H4 (cell line): ENCODE measurements around the gene PEF1. TPM values are rescaled to one million over a fixed set of nuclear protein-coding genes. Genes with fewer than 3 reads are reported as not detected.

Source experiments
- DNase-seq: peaks from one replicate; pipeline ENCODE4 v3.0.0-alpha.2; 2015; ENCODE audit warnings: low spot score
- total RNA-seq: library from RNA; depleted of rRNA; stranded (reverse); fragments of >200 nt; shearing (Covaris generic); gene quantifications from 2 replicates; pipeline ENCODE4 v1.2.3, GENCODE V29; 2014

PEF1 gene
- total RNA-seq, 1 experiment from 2014 or later, result 94.6 TPM

GRCh38 chr1:31671561-31672201 lies 27.0 kb upstream of the PEF1 start:
- no peak for DNase-seq

GRCh38 chr1:31671147-31671546 lies 26.5 kb upstream of the PEF1 start:
- DNase-seq, result no peak

GRCh38 chr1:31670593-31670964 lies 25.9 kb upstream of the PEF1 start:
- DNase-seq, result no peak

GRCh38 chr1:31669786-31670592 lies 25.3 kb upstream of the PEF1 start:
- DNase-seq, result peak; percentile 64

- DNase-seq, result no peak
These were observed 24.7 kb upstream of the PEF1 start for GRCh38 chr1:31669433-31669785.

- DNase-seq, result no peak
These were observed 23.7 kb upstream of the PEF1 start for GRCh38 chr1:31668303-31668883.

- DNase-seq, result no peak
These were observed 22.5 kb upstream of the PEF1 start for GRCh38 chr1:31667065-31667785.

- DNase-seq, result no peak
These were observed 21.7 kb upstream of the PEF1 start for GRCh38 chr1:31666263-31666963.

DNA sequence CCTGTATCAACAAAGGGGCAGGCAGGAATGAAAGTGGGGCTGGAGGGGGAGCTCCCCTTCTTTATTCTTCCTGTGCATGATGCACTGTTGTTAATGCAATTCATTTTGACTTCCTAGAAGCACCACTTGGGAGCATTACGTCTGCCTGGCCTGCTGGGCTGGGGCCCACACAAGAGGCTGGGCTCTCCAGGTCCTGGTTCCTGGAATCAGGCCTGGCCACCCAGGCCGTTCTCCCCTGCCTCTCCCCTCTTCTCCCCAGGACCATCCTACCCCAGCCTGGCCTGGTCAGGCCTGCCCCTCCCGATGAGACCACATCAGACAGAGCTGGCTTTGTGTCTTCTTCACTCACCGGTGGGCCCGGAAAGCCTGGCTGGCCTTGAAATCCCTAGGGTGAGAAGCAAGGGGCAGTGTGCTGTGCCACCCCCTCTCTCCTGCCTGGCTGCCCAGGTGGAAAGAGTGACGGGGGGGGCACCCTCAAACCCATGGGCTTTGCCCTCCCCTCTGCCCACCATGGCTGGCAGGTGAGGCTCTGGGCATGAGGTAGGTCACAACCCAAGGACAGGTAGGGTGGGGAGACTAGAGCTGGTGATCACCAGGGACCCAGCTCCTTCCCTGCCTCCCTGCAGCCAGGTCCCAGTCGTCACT lies 20.7 kb upstream of the PEF1 start:
- DNase-seq, result no peak

- no peak for DNase-seq
These were observed 19.9 kb upstream of the PEF1 start for GRCh38 chr1:31664528-31664927.

DNA sequence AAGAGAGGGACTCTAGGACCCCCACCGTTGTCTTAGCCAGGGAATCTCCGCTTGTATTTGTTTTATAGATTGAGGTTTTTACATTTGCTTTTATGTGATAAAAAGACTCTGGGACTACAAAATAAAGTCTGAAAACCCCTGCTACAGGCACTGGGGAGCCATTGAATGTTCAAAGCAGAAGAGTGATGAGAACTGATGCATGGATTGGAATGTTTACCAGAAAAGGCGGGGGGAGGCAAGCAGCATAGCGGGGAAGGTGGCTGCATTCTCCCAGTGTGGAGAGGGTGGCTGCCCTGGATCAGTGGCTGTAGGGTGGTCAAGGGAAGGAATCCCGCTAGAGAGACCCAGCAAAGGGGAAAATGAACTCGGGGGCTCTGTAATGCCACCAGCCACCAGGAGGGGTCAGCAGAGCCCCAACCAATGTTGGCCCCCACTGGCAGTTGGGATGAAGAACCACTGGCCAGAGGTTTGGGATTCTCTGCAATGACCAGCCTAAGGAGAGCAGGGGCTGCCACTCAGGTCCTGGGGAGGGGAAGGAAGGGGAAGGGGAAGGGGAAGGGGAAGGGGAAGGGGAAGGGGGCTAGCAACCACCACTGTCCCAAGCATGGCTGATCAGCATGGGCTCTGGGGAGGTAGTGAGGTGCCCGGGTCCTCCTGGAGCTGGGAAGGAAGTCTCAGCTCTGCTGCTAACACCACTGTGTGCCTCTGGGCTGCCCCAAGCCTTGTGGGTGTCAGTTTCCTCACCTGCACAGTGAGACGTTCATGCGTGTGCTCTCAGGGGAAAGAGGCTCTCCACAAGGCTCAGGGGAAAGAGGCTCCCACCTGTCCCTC lies 19.2 kb upstream of the PEF1 start:
- no peak for DNase-seq

- DNase-seq, result no peak
These were observed 17.8 kb upstream of the PEF1 start for GRCh38 chr1:31662463-31662862.

DNA sequence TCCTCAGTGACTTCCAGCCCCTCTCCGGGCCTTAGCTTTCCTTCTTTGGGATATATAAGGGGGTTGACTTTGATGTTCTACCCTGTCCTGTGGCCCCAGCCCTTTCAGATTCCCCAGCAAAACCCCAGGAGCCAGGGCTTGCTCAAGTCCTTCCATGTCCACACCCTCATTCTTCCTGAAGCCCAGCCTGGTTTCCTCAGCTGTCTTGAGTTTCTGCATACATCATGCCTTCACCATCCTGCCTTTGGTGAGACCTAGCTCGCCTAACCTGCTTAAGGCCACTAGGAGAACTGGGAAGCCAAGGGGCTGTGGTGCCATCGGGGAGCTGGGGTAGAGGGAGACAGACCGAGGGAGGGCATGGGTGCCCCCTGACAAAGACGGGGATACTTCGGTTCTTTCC lies 17.2 kb upstream of the PEF1 start:
- no peak for DNase-seq

DNA sequence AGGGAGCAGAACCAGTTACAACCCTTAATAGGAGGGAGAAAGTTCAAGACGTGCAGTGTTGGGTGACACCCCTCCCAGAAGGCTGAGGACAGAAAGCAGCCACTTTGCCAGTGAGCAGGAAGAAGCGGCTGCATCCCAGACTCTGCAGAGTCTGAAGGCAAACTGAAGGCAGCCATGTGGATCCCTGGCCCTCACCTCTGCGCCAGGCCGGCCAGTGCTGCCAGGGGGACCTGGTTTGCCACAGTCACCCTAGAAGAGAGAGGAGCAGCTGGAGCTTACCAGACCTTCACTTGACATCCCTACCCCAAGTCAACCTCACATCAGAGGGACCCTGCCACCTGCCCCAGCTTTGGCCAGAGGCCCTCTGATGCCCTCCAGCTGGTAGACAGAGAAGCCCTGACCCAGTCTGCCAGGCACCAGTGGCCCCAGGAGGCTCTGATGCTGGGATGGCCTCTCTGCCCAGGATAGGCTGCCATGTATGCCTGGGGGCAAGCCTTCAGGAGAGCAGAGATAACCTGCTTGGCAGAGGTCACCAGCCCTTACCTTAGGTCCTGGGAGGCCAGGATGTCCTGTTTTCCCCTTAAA lies 16.3 kb upstream of the PEF1 start:
- no peak for DNase-seq

GRCh38 chr1:31659889-31660288 lies 15.2 kb upstream of the PEF1 start:
- no peak for DNase-seq

DNA sequence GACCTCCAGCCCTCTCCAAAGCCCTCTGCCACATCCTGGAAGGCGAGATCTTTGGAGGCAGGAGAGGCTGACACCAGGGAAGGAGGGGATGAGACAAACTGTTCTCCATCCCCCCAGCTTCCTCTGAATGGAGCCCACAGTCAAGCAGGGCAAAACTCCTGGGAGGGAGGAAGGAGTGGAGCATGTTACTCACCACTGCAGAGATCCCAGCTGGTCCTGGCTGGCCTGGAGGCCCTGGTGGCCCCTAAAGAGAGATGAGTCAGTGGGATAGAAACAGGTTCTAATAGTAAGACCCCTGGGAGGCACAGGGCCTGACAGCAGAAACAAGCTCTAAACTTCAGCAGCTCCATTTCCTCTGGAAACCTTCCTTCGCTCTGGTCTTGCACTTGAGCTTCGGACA lies 14.0 kb upstream of the PEF1 start:
- no peak for DNase-seq

DNA sequence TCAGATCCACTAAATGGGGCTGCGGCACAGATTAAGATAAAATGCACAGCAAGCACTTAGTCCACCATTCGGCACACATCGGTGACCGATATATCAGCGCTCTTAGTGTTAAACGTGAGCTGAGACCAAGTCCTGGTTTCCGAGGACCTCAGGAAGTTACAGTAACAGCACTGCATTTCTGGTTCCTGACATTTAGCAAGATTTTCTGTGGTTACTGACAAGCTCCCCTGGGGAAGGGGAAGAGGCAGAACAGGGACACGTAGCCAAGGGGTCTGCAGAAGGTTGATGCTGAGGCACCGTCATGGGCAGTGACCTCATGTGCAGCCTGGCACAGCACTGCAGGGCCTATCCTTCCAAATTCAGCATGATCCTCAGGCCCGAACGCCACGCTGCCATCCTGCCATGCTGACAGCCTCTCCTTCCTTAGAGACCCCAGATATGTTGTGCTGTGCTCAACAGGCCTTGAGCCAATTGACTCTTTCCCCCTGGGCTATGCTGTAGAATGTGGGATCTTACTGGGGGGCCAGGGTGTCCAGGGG lies 13.4 kb upstream of the PEF1 start:
- DNase-seq, result no peak

GRCh38 chr1:31657020-31657804 lies 12.5 kb upstream of the PEF1 start:
- DNase-seq, result no peak

DNA sequence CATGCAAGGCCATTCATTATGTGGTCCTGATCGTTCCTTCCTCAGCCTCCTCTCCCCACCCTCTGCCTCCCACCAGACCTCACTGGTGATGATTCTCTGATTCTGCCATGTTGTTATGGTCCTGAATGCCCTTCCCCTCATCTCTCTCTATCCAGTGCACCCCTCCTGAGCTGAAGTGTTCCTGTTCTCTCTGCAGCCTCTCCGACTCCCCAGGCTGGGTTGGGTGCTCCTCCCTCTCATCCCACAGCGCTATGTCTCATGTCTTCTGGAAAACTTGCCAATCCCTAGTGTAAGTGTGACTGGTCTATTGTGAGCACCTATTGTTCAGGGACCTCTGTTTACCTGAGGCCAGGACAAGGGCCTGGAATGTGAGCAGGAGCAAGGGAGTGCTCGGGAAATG lies 11.1 kb upstream of the PEF1 start:
- DNase-seq, result no peak
